ENCODE measurements around the gene GKN2. TPM values are rescaled to one million over a fixed set of nuclear protein-coding genes. Genes with fewer than 3 reads are reported as not detected.
"Not testable (repeated sequence)": the region's sequence is repeated elsewhere in the genome, so short reads cannot be mapped to it uniquely, and the experiment has no call there.

The GKN2 gene
- total RNA-seq, 4 donors from 2014 or later, result not detected

DNA sequence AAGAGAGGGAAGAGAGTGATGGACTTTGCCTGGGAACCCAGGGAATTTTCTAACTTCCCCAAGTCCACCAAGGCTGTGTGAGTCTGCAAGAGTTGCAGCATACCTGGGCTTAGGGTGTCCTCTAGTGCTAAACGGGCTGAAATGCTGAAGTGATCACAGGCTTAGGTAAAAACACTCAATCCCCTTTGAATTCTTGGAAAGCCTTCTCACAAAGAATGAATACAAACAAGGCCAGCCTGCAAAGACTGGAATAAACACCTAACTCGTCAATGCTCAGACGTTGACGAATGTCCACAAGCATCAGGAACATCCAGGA lies 51.5 kb downstream of the GKN2 start:
- WGBS, 2 donors (ENCODE audit: low coverage in 1 of 2), result 86 to 100% methylated on average over 2 to 4 of the region's 4 CpGs
- in situ Hi-C loops (cut with MboI; ENCODE audit: low pct_ligation_motif_present in 1 of 4, low pct_unique_long_range_greater_than_20kb in 1 of 4, low sequenced_read_pairs in 3 of 4), result loop anchor here in 3 of 4 donors (10.0 to 25.0 kb wide), 4 partner anchors 156 to 414 kb away; partner anchors contain the start of gene ARHGAP25 (in 1 of the 3)

DNA sequence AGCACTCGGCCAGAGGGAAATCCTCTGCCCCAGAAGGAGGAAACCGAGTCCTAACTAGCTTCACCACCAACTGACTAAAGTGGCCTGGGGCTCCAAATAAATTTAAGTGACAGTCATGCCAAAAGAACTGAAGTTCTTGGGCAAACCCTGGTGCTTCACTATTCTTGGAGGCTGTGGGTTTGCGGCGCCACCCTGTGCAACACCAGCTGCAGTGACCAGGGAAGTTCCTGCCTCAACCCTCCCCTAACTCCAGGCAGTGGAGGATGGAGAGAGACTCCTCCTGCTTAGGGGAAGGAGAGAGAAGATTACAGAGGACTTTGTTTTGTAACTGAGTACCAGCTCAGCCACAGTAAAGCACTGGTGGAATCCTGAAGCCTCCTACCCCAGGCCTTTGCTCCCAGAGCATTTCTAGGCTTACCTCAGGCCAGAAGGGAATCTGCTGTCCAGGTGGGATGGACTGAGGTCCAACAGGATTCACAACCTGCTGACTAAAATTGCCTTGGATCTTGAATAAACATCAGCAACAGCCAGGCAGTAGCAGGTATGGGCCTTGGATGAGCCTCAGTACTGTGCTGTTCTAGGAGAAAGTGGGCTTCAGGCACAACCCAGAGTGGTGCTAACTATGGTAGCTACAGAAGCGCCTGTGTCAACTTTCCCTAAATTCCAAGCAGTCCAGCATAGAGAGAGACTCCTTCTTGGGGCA lies 52.0 kb downstream of the GKN2 start:
- WGBS, 2 donors (ENCODE audit: low coverage in 1 of 2), result 88 to 96% methylated on average over 2 to 5 of the region's 5 CpGs
- no peak for DNase-seq
- in situ Hi-C loops (cut with MboI; ENCODE audit: low pct_ligation_motif_present in 1 of 4, low pct_unique_long_range_greater_than_20kb in 1 of 4, low sequenced_read_pairs in 3 of 4) (loop anchor here in 3 of 4 donors (10.0 to 25.0 kb wide), 4 partner anchors 156 to 413 kb away; partner anchors contain the start of gene ARHGAP25 (in 1 of the 3)), intact Hi-C loops (cut with DNase I; ENCODE audit: low total_unique reads) (no loop called here)
- TF ChIP-seq POLR2AphosphoS5 (IDR thresholded peaks at IDR 0.05) (no peak), POLR2A (IDR thresholded peaks at IDR 0.05) (no peak), EP300 (IDR thresholded peaks at IDR 0.05; ENCODE audit: low read depth) (no peak)
- TF ChIP-seq, protein P1, sequence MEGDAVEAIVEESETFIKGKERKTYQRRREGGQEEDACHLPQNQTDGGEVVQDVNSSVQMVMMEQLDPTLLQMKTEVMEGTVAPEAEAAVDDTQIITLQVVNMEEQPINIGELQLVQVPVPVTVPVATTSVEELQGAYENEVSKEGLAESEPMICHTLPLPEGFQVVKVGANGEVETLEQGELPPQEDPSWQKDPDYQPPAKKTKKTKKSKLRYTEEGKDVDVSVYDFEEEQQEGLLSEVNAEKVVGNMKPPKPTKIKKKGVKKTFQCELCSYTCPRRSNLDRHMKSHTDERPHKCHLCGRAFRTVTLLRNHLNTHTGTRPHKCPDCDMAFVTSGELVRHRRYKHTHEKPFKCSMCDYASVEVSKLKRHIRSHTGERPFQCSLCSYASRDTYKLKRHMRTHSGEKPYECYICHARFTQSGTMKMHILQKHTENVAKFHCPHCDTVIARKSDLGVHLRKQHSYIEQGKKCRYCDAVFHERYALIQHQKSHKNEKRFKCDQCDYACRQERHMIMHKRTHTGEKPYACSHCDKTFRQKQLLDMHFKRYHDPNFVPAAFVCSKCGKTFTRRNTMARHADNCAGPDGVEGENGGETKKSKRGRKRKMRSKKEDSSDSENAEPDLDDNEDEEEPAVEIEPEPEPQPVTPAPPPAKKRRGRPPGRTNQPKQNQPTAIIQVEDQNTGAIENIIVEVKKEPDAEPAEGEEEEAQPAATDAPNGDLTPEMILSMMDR (IDR thresholded peaks at IDR 0.05), result no peak
- Histone ChIP-seq H3K27ac (no peak overlapping the region), H3K9me3 (no peaks in the 10 kb centered on the region), H3K27me3 (no peaks in the 10 kb centered on the region), H3K4me3 (no peak overlapping the region), H3K4me1 (no peaks in the 10 kb centered on the region), H3K36me3 (no peaks in the 10 kb centered on the region)

More for the DNA sequence above, 51.5 kb downstream of the GKN2 start:
- intact Hi-C loops (cut with DNase I; ENCODE audit: low total_unique reads), result no loop called here
- Histone ChIP-seq H3K27ac (no peak overlapping the region), H3K4me3 (no peak overlapping the region), H3K9me3 (no peaks in the 10 kb centered on the region), H3K36me3 (no peaks in the 10 kb centered on the region), H3K27me3 (no peaks in the 10 kb centered on the region), H3K4me1 (no peaks in the 10 kb centered on the region)
- no peak for TF ChIP-seq POLR2A (IDR thresholded peaks at IDR 0.05)
- TF ChIP-seq, protein P1 (IDR thresholded peaks at IDR 0.05), result no peak
- TF ChIP-seq EP300 (IDR thresholded peaks at IDR 0.05; ENCODE audit: low read depth), result no peak
- TF ChIP-seq POLR2AphosphoS5 (IDR thresholded peaks at IDR 0.05), result no peak
- no peak for DNase-seq

DNA sequence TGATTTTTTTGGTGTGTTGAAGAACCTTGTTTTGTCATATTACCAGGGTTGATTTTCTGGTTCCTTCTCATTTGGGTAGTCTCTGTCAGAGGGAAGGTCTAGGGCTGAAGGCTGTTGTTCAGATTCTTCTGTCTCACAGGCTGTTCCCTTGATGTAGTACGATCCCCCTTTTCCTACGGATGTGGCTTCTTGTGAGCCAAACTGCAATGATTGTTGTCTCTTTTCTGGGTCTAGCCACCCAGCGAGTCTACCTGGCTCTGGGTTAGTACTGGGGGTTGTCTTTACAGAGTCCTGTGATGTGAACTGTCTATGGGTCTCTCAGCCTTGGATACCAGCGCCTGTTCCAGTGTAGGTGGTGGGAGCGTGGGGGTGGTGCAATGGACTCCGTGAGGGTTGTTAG lies 56.7 kb downstream of the GKN2 start:
- H3K9me3 ChIP-seq; intact Hi-C loops (cut with DNase I; ENCODE audit: low total_unique reads); DNase-seq; H3K4me1 ChIP-seq; H3K4me3 ChIP-seq; H3K27ac ChIP-seq; H3K36me3 ChIP-seq; H3K27me3 ChIP-seq: not testable (repeated sequence)
- 96% methylated on average over 6 of the region's 6 CpGs; no CpG with 5 or more reads in 1 of the 2 donors for WGBS, 2 donors (ENCODE audit: low coverage in 1 of 2)
- in situ Hi-C loops (cut with MboI; ENCODE audit: low pct_ligation_motif_present in 1 of 4, low pct_unique_long_range_greater_than_20kb in 1 of 4, low sequenced_read_pairs in 3 of 4), result loop anchor here in 1 of 4 donors (10.0 kb wide), 1 partner anchor 51 kb away; no protein-coding TSS in a partner anchor

Other genes with a start within 250 kb of the GKN2 start
- gene ARHGAP25, start 218.1 kb downstream of the GKN2 start, total RNA-seq, result 10 to 100 TPM in 2 of 4 donors, 1 to 10 TPM in 2; 2.2 to 11.6 (median 7.2) TPM
- gene BMP10, start 81.5 kb downstream of the GKN2 start, total RNA-seq, result not detected
- not detected for gene GKN1, start 21.7 kb upstream of the GKN2 start, total RNA-seq
- gene ANTXR1, start 60.3 kb upstream of the GKN2 start, total RNA-seq, result 100 to 1,000 TPM in 1 of 4 donors, 10 to 100 TPM in 1, 1 to 10 TPM in 2; 7.1 to 101 (median 15.8) TPM